Mucosa of descending colon (tissue), 3 donors: ENCODE measurements around the gene CIBAR2. TPM values are rescaled to one million over a fixed set of nuclear protein-coding genes. Genes with fewer than 3 reads are reported as not detected.

Source experiments
- ATAC-seq: fragments of 200-7000 bp; cut with Tn5 transposase; one replicate; pipeline ENCODE4 v1.9.1; 2020; ENCODE audit warnings: mild to moderate bottlenecking, moderate library complexity
- DNase-seq, 3 donors: peaks; one replicate each; pipeline ENCODE4 v3.0.0-alpha.2; 2020
- H3K36me3 ChIP-seq: fragments of 200-600 bp; one replicate; pipeline ENCODE4 v1.8.0; 2021; ENCODE audit warnings: low read depth, mild to moderate bottlenecking
- H3K4me1 ChIP-seq: fragments of 200-600 bp; one replicate; pipeline ENCODE4 v1.8.0; 2021; ENCODE audit warnings: low read depth, mild to moderate bottlenecking
- H3K4me3 ChIP-seq: fragments of 200-600 bp; one replicate; pipeline ENCODE4 v1.8.0; 2021; ENCODE audit warnings: mild to moderate bottlenecking
- H3K9me3 ChIP-seq: fragments of 200-600 bp; one replicate; pipeline ENCODE4 v1.8.0; 2021; ENCODE audit warnings: mild to moderate bottlenecking
- intact Hi-C, 2 donors: fragments of 100-400 bp; cut with DNase I in 1 of 2; cut with micrococcal nuclease in 1 of 2; formaldehyde crosslinking; loops; one replicate each; pipeline versions ENCODE4 v1.11.0 to v1.11.1; 2022; cut with DNase I, micrococcal nuclease
- total RNA-seq, 3 donors: library from RNA; stranded (reverse); fragmentation: NEBNext Ultra II Directional in 2 of 3; extraction: Animal tissue kit (Norgen Biotek cat#: 25700) in 2 of 3; gene quantifications; one replicate each; pipeline versions ENCODE4 v1.2.1 to v1.2.4, GENCODE V29; 2021 to 2023
- TF ChIP-seq, protein P1 (sequence below): fragments of 200-600 bp; IDR thresholded peaks from one replicate; pipeline ENCODE4 v1.8.0; 2022; ENCODE audit warnings: antibody characterized with exemption, mild to moderate bottlenecking
- donor health status: DM: no; HTN: no; CAD: no; lungs with moderate emphysema.
- donor health status: DM: no; HTN: no; CAD: no.
- donor health status: DM: no; HTN: yes; CAD: no.

The CIBAR2 gene
- total RNA-seq, 3 donors from 2014 or later, result not detected

DNA sequence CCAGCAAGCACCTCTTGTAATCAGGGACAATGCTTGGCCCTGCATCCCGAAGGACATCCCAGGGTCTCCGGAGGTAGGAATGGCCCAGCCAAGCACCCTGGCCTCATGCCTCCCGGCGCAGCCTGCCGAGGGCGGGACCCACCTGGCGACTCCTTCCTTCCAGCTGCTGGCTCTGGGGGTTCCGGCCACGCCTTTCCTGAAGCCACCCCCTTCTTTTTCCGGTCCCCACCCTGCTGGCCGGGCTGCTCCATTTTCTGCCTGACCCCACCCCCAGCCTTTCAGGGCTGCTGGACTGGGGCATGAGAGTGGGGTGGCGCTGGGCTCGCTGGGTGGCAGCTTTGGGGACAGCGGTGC, 22.5 kb upstream of the CIBAR2 start:
- Histone ChIP-seq H3K36me3 (no peaks in the 10 kb centered on the region), H3K9me3 (no peaks in the 10 kb centered on the region), H3K4me3 (no peak overlapping the region), H3K4me1 (peaks cover 6% of the 10 kb centered on the region)
- ATAC-seq (no peak), DNase-seq (no peak)
- TF ChIP-seq, protein P1, sequence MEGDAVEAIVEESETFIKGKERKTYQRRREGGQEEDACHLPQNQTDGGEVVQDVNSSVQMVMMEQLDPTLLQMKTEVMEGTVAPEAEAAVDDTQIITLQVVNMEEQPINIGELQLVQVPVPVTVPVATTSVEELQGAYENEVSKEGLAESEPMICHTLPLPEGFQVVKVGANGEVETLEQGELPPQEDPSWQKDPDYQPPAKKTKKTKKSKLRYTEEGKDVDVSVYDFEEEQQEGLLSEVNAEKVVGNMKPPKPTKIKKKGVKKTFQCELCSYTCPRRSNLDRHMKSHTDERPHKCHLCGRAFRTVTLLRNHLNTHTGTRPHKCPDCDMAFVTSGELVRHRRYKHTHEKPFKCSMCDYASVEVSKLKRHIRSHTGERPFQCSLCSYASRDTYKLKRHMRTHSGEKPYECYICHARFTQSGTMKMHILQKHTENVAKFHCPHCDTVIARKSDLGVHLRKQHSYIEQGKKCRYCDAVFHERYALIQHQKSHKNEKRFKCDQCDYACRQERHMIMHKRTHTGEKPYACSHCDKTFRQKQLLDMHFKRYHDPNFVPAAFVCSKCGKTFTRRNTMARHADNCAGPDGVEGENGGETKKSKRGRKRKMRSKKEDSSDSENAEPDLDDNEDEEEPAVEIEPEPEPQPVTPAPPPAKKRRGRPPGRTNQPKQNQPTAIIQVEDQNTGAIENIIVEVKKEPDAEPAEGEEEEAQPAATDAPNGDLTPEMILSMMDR, result no peak
- intact Hi-C loops, result no loop called here

- no peak for ATAC-seq
- H3K4me1 ChIP-seq, result peaks cover 6% of the 10 kb centered on the region
- intact Hi-C loops, result no loop called here
Measured at GRCh38 chr16:85134076-85134788, 22.0 kb upstream of the CIBAR2 start.

GRCh38 chr16:85133290-85133599, 21.0 kb upstream of the CIBAR2 start:
- TF ChIP-seq, protein P1, result no peak
- ATAC-seq (no peak), DNase-seq (no peak)
- intact Hi-C loops, result no loop called here
- no peaks in the 10 kb centered on the region for H3K36me3 ChIP-seq
- peaks cover 6% of the 10 kb centered on the region for H3K4me1 ChIP-seq
- H3K9me3 ChIP-seq, result no peaks in the 10 kb centered on the region
- H3K4me3 ChIP-seq, result no peak overlapping the region

More at GRCh38 chr16:85134076-85134788, 22.0 kb upstream of the CIBAR2 start:
- H3K9me3 ChIP-seq, result no peaks in the 10 kb centered on the region
- TF ChIP-seq, protein P1, result no peak
- no peak overlapping the region for H3K4me3 ChIP-seq
- no peak for DNase-seq
- H3K36me3 ChIP-seq, result no peaks in the 10 kb centered on the region

- intact Hi-C loops, result no loop called here
- Histone ChIP-seq H3K36me3 (no peaks in the 10 kb centered on the region), H3K4me1 (peaks cover 6% of the 10 kb centered on the region), H3K4me3 (no peak overlapping the region), H3K9me3 (no peaks in the 10 kb centered on the region)
- no peak for DNase-seq
- ATAC-seq, result no peak
- TF ChIP-seq, protein P1, result no peak
Measured at GRCh38 chr16:85132456-85133289, 20.4 kb upstream of the CIBAR2 start.

DNA sequence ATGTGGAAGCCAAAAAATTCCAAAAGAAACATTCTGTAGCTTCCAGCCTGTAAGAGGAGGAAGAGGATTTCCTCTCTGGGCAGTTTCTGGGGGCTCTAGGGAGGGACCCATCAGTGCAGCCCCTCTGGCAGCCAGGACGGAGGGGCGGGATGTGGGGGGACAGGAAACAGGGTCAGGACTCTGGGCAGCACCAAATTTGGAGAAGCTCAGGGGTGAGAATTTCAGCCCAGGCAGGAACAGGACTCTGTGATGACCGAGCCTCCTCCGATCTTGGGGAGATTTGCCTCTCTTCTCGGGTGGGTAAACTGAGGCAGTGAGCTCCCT, 18.4 kb upstream of the CIBAR2 start:
- ATAC-seq (no peak), DNase-seq (no peak)
- intact Hi-C loops, result no loop called here
- Histone ChIP-seq H3K4me3 (no peak overlapping the region), H3K36me3 (no peaks in the 10 kb centered on the region), H3K9me3 (no peaks in the 10 kb centered on the region), H3K4me1 (no peaks in the 10 kb centered on the region)
- TF ChIP-seq, protein P1, result no peak
